Jurkat, Clone E6-1 (cell line): ENCODE measurements around the gene SLC39A9.
"Not testable (repeated sequence)": the region's sequence is repeated elsewhere in the genome, so short reads cannot be mapped to it uniquely, and the experiment has no call there.

Source experiments
- DNase-seq: peaks from one replicate; pipeline ENCODE4 v3.0.0-alpha.2; 2011; ENCODE audit warnings: low read depth, low spot score
- H3K4me3 ChIP-seq: 2 replicates; pipeline ENCODE4 v1.5.1; 2011; ENCODE audit warnings: mild to moderate bottlenecking, low read length, control low read depth, moderate library complexity

SLC39A9 gene

DNA sequence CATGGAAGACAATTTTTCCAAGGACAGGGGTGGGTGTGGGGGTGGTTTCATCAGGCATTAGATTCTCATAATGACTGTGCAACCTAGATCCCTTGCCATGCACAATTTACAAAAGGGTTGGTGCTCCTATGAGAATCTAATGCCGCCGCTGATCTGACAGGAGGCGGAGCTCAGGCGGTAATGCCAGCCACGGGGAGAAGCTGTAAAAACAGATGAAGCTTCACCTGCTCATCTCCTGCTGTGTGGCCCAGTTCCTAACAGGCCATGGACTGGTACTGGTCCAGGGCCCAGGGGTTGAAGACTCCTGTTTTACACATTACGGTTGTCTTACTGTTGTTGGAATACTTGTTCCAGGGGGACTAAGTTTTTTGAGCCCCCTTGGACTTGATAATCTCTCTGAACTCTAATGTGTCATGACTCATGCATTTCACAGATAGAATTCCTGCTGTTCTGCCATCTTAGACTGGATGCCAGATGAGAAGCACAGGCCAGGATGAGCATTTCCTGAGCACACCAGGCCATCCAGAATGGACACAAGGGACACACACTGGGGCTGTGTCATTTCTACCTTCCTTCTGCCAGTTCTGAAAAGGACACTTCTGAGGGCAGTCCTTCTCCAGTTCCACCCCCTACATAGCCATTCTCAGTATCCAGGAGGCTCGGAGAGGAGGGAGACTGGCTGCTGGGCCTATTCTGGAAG, 91.9 kb downstream of the SLC39A9 start:
- no peak for DNase-seq

DNA sequence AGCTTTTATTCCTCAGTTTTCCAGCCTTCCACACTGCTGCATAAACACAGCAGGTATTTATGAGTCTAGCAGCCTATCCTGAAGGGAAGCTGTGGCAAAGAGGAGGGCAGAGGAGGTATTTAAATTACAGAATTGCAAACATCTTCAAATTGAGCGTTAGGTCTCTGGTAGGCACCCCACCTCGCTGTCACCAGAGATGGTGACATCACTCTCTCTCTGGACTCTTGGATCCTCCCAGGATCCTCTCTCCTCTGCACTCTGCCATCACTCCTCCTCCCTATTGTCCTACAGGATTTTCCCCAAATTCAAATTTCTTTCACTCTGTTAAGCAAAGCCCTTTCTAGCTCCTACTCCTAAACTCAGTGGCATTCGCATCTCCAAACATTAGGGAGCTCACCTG, 92.7 kb downstream of the SLC39A9 start:
- no peak for DNase-seq
- no peak overlapping the region for H3K4me3 ChIP-seq

More for the DNA sequence above, 91.9 kb downstream of the SLC39A9 start:
- no peak overlapping the region for H3K4me3 ChIP-seq

DNA sequence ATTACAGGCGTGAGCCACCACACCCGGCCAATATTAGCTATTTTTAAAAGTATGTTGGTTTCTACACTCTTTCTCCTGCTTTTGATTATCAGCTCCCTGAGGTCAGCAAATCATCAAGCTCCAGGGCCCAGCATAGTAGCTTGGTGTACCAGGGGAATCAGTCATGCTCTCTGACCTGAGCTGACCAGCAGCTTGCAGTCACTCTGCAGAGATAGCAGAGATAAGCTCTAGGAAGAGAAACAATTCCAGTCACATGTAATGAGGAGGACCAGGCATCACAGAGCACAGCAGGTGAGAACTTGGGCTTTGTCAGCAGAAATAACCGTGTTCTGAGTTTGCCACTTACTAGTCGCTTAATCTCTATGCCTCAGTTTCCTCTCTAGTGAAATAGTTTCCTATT, 94.5 kb downstream of the SLC39A9 start:
- no peak overlapping the region for H3K4me3 ChIP-seq
- DNase-seq: no peak

DNA sequence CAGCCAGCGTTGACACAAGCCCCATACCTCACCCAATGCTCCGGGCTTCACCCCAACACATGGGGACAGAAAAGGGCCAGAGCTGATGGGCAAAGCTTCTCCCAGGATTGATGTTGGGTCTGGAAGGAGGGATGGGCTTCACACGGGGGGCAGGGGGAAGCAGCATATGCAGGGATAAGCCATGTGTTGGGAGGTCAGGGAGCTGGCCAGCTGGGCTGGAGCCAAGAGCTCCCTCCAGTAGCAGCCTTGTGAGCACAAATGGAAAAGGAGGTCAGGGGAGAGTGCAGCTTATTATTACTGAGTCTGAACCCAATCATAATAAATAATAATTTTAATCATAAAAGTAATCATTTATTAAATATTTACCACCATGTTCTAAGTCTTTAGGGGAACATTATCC, 95.3 kb downstream of the SLC39A9 start:
- no peak for DNase-seq
- no peak overlapping the region for H3K4me3 ChIP-seq

DNA sequence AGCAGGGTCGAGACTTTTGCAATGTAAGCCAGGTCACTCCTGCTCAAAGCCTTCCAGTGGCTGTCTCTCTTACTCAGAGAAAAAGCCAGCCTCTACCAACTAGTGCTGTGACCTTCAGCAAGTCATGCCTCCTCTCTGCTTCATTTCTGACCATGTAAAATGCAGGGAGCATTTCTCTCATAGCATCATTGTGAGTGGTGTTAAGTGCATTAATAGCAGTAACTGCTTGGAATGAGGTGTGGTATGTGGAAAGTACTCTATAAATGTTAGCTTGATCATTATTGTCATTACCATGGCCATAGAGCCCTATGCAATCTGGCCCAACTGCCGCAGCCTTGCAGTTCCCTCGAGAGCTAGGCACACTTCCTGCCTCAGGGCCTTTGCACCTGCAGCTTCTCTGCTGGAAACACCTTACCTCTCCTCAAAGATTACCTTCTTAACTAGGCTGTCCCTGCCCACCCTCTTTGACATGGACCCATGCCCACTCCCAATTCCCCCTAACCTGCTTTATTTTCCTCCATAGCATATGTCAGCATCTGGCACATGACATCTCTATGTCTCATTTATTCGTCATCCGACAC, 96.9 kb downstream of the SLC39A9 start:
- H3K4me3 ChIP-seq: no peak overlapping the region
- no peak for DNase-seq

DNA sequence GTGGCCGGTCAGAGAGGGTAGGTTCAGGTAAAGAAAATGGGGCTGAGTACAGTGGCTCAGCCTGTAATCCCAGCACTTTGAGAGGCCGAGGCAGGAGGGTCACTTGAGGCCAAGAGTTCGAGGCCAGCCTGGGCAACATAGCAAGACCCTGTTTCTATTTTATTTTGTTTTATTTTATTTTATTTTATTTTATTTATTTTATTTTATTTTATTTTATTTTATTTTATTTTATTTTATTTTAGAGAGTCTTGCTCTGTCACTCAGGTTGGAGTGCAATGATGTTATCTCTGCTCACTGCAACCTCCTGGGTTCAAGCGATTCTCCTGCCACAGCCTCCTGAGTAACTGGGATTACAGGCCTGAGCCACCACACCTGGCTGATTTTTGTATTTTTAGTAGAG, 99.4 kb downstream of the SLC39A9 start:
- not testable (repeated sequence) for DNase-seq, H3K4me3 ChIP-seq

DNA sequence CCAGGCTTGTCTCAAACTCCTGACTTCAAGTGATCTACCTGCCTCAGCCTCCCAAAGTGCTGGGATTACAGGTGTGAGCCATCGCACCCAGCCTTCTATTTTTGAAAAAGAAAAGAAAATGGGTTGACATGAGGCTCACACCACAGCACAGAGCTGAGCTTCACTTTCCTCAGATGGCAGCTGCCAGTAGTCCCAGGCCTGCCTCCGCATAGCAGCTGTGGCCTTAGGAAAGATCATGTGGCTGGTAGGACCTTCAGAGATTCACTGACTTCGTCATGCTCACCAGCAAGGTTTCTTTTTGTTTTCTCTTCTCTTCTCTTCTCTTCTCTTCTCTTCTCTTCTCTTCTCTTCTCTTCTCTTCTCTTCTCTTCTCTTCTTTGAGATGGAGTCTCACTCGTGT, 99.8 kb downstream of the SLC39A9 start:
- H3K4me3 ChIP-seq, DNase-seq: not testable (repeated sequence)

DNA sequence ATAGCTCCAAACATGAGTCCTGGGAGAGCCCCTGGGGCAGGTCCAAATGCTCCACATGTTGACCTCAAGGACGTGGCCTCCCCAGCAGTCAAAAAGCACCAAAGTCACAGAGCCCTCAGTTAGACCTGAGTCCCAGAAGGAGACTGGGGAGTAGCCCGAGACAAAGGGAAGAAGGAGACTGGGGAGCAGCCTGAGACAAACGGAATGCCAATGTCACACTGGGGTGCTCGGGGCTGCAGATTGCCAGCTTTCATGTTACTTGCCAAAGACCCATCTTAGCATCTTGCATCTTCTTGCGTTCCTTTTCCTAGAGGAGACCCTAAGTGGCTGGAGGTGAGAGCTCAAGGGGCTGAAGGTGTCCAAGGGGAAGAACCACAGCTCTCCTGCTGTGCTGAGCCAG, 100.9 kb downstream of the SLC39A9 start:
- no peak overlapping the region for H3K4me3 ChIP-seq
- no peak for DNase-seq

DNA sequence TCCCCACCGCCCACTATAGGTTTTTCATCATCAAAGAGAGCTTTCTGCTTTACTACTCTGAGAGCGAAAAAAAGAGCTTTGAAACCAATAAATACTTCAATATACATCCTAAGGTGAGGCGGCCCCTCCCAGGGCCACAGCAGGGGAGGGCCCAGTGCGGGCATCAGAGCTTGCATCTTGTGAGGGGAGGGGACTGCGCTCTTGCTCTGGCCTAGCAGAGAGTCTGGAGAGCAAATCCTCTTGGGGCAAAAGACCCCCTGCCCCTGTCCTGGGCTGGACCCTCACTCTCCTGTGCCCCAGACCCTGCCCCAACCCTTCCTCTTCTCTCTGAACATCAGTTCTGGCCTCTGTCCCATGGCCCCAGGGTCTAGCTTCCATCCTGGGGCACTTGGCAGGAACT, 101.6 kb downstream of the SLC39A9 start:
- DNase-seq: no peak
- no peak overlapping the region for H3K4me3 ChIP-seq

DNA sequence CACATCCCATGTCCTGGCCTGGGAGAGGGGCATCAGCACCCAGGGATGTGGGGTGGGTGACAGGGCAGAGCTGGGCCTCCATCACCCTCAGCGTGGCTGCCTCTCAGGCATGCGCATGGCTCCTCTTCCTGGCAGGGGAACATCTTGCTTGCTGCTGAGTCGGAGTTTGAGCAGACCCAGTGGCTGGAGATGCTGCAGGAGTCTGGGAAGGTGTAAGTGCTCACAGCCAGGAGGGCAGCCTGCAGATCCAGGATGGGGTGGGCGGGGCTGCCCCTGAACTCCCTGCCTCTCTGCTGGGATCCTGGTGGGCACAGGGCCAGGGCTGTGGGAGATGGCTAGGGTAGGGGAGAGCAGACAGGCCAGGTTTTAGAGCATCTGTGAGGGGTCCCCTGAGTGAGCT, 102.2 kb downstream of the SLC39A9 start:
- no peak for DNase-seq
- no peak overlapping the region for H3K4me3 ChIP-seq

DNA sequence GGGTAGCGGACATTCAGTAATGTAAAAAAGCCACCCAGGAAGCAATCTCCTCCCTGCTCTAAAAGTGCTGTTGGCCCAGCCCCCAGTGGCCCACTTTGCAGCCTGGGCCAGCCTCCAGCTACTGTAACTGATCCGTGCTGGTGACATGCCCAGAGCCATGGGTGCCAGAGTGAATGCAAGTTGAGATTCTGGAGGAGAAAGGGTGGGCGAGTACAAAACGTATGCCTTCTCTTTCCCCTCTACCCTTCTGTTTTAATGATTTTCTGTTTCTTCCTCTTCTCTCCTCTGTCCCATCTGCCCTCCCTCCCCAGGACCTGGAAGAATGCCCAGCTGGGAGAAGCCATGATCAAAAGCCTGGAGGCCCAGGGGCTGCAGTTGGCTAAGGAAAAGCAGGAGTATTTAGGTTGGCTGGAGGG, 102.9 kb downstream of the SLC39A9 start:
- DNase-seq: no peak
- H3K4me3 ChIP-seq: no peak overlapping the region

DNA sequence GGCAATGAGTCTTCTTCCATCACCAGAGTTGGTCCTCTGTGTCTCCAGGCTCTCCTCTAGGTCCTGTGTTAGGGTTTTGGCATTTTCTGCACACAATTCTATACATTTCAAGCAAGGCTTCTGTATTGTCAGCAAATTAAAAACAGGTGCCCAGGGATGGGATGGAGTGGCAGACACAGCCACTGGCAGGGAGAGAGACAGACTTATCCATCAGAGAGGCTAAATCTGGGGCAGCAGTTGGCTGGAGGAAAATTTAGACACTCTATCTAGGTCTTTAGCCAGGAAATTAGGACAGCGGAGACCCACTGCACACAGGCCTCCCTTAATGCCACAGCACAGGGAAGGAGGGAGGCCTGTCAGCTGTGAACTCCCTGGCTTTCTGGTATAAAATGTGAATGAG, 106.3 kb downstream of the SLC39A9 start:
- no peak for DNase-seq
- no peak overlapping the region for H3K4me3 ChIP-seq

DNA sequence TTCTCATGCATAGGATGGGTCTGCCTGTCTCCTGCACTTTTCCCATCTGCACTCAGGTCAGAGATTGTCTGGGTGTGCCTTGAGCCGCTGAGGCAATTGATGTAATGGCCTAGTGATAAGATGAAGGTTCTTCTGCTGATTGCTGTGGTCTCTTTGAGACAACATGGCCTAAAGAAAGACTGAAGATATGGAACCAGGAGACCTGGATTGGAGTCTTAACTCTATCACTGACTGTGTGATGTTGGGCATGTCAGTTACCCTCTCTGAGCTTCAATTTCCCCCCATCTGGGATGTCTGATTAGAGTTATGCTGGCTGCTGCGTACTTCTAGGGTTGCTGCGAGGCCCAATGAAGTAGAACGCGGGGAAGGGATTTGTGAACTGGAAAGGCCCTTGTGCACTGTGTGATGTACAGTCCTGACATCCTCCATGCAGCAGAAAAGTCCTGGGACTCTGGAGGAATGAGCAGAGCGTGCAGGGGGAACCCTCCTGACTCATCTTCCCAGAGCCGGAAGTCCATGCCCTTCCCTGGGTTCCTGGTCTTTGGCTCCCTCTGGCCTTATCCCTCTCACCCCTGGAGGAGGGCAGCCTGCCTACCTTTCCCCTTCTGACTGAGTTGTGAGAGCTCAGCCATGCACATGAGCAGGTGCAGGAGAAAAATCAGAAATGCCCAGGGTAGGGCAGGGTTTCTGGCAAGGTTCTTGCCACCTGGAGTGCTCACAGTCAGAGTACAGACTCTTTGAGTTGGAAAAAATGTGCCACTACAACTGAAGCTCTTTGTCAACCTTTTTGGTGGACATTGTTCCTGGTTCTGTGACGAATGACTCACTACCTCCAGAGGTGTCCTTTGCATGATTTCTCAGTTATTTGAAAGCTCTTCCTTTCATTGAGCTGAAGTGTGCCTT, 107.1 kb downstream of the SLC39A9 start:
- DNase-seq: no peak
- no peak overlapping the region for H3K4me3 ChIP-seq

DNA sequence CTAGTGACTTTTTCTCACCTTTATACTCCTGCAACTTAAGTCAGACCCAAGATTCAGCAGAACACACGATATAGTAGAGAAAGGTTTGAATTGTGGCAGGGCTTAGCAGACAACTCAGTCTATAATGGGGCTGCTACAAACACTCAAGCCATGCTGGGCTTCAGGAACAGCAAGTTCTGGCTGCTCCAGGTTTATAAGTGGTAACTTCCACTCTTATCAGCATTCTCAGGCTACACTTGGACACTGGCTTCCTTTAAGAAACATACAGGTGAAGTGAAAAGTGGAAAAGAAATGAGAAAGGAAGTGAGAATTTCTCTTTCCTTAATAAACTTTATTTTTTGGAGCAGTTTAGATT, 107.7 kb downstream of the SLC39A9 start:
- no peak for DNase-seq
- H3K4me3 ChIP-seq: no peak overlapping the region
